Omental fat pad (tissue), 4 donors: ENCODE data around the gene TMEM150A. TPM values are rescaled to one million over a fixed set of nuclear protein-coding genes. Genes with fewer than 3 reads are reported as not detected.

Source experiments
- ATAC-seq: fragments of 150-250 bp; one replicate; pipeline ENCODE4 v1.9.1; 2016; ENCODE audit warnings: mild to moderate bottlenecking, moderate library complexity; ENCODE audit not compliant: low FRiP score
- DNase-seq: peaks from one replicate; pipeline ENCODE4 v3.0.0-alpha.2; 2019; ENCODE audit warnings: low spot score
- CTCF ChIP-seq, 3 donors: fragments of 450-650 bp; IDR thresholded peaks; one replicate each; pipeline ENCODE4 v1.5.1; 2016 to 2017; ENCODE audit warnings: antibody characterized with exemption in 3 of 3, mild to moderate bottlenecking in 3 of 3, moderate library complexity in 2 of 3
- total RNA-seq, 4 donors: library from RNA; depleted of rRNA; stranded (reverse); fragments of >200 nt; gene quantifications; one replicate each; pipeline ENCODE4 v1.1.0, GENCODE V29; 2016

The TMEM150A gene
- total RNA-seq = 10 to 100 TPM; 20.1 to 38.7 (median 25.5) TPM

- ATAC-seq (peak; percentile 98), DNase-seq (peak; percentile 78)
- TF ChIP-seq CTCF (IDR thresholded peaks at IDR 0.05) = no peak
Measured at GRCh38 chr2:85602476-85603234, at the start of gene TMEM150A. TMEM150A (minus strand) TSS chr2:85602698; CDS start chr2:85601948, 750 bp downstream.

GRCh38 chr2:85652056-85652455 lies 49.6 kb upstream of the TMEM150A start:
- no peak for DNase-seq
- TF ChIP-seq CTCF (IDR thresholded peaks at IDR 0.05) = no peak
- no peak for ATAC-seq

- ATAC-seq = no peak
- no peak for DNase-seq
- TF ChIP-seq CTCF (IDR thresholded peaks at IDR 0.05) = no peak
Measured at GRCh38 chr2:85651097-85651496, 48.6 kb upstream of the TMEM150A start.

GRCh38 chr2:85650456-85650855 lies 48.0 kb upstream of the TMEM150A start:
- no peak for DNase-seq
- TF ChIP-seq CTCF (IDR thresholded peaks at IDR 0.05) = no peak
- no peak for ATAC-seq

- DNase-seq = no peak
- ATAC-seq = no peak
- no peak for TF ChIP-seq CTCF (IDR thresholded peaks at IDR 0.05)
Measured at GRCh38 chr2:85649201-85650190, 47.0 kb upstream of the TMEM150A start.

- DNase-seq (no peak), ATAC-seq (no peak)
- no peak for TF ChIP-seq CTCF (IDR thresholded peaks at IDR 0.05)
Measured at GRCh38 chr2:85648619-85649018, 46.1 kb upstream of the TMEM150A start.
